GM12891 (cell line): ENCODE results near the gene L2HGDH.

ENCODE experiments used
- PAX5 ChIP-seq: IDR thresholded peaks from 2 replicates; pipeline ENCODE4 v1.6.1; 2011; ENCODE audit warnings: low read length, moderate library complexity, mild to moderate bottlenecking; ENCODE audit not compliant: insufficient read depth, severe bottlenecking
- POLR2A ChIP-seq: IDR thresholded peaks from 2 replicates; pipeline ENCODE4 v1.6.1; 2011; ENCODE audit warnings: low read depth, low read length, control low read depth
- POLR2AphosphoS5 ChIP-seq: IDR thresholded peaks from 2 replicates; pipeline ENCODE4 v1.6.1; 2011; ENCODE audit warnings: low read depth, low read length, control low read depth
- TAF1 ChIP-seq: IDR thresholded peaks from 2 replicates; pipeline ENCODE4 v1.6.1; 2011; ENCODE audit warnings: low read depth, low read length, control low read depth

DNA sequence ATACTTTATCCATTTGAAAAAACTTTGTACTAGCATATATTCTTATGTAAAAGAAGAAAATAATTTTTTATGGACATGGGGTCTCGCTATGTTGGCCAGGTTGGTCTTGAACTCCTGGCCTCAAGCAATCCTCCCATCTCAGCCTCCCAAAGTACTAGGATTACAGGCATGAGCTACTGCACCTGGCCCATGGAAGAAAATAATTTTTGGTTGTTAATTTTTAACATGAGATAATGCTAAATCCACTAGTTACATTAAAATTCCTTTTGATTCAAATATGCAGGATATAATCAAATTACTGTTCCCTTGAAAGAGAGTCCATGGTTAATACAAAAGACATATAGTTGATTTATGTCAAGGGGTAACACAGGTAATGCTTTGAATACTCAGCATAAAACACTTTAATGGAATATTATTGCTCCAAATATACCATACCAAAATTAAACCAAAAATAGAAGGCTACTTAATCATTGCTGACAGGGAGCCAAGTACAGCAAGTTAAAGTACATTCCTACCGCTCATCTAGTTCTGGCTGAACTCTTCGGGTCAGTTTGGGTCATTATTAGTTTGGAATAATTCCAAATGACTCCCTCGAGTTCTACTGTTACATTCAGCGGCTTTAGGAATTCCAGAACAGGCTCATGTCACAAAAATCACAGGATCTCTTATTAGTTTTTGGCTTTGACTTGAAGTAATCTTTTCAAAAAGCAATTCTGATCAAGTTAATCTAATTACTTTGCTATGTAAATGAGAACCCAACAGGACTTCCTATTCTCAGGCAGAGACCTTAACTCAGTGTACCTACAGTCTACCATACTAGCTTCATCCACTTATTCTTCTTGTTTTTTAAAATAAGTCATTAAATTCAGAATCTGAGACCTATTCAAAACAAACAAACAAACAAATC lies 86.7 kb downstream of the L2HGDH start:
- TF ChIP-seq POLR2A: no peak
- TF ChIP-seq POLR2AphosphoS5: no peak
- TF ChIP-seq TAF1: no peak
- TF ChIP-seq PAX5: no peak
